CD14-positive monocyte (primary cell): Measurements from ENCODE around the gene FAM110D. TPM values are rescaled to one million over a fixed set of nuclear protein-coding genes. Genes with fewer than 3 reads are reported as not detected.

Experiments used
- DNase-seq, 3 donors: peaks; one replicate each; pipeline ENCODE4 v3.0.0-alpha.2; 2011 to 2022
- H2AFZ ChIP-seq: 2 replicates; pipeline ENCODE4 v1.6.0; 2012; ENCODE audit warnings: mild to moderate bottlenecking, low read depth, low read length, inconsistent platforms; ENCODE audit not compliant: insufficient read depth, poor library complexity, severe bottlenecking
- H3K27ac ChIP-seq, 2 donors: 1 replicate in 1 of 2; 2 replicates in 1 of 2; pipeline ENCODE4 v1.5.1; 2012 to 2013; ENCODE audit warnings: low read length in 2 of 2, control low read depth in 1 of 2, inconsistent platforms in 1 of 2, low read depth in 1 of 2, mild to moderate bottlenecking in 1 of 2
- H3K27me3 ChIP-seq, 2 donors: one replicate each; pipeline versions ENCODE4 v1.6.0 to v1.6.1; 2011 to 2013; ENCODE audit warnings: low read length in 2 of 2; ENCODE audit not compliant: control insufficient read depth in 2 of 2, insufficient read depth in 2 of 2
- H3K36me3 ChIP-seq, 2 donors: replicated peaks in 1 of 2; 1 replicate in 1 of 2; 2 replicates in 1 of 2; pipeline versions ENCODE4 v1.5.1 to v1.6.1; 2012 to 2013; ENCODE audit warnings: low read length in 2 of 2, control low read depth in 1 of 2, inconsistent platforms in 1 of 2, mild to moderate bottlenecking in 1 of 2; ENCODE audit not compliant: insufficient read depth in 2 of 2, control insufficient read depth in 1 of 2
- H3K4me1 ChIP-seq, 2 donors: 1 replicate in 1 of 2; 2 replicates in 1 of 2; pipeline versions ENCODE4 v1.5.1 to v1.6.1; 2012 to 2013; ENCODE audit warnings: low read length in 2 of 2, control low read depth in 1 of 2, inconsistent platforms in 1 of 2, mild to moderate bottlenecking in 1 of 2, moderate library complexity in 1 of 2; ENCODE audit not compliant: insufficient read depth in 2 of 2, control insufficient read depth in 1 of 2
- H3K4me2 ChIP-seq: replicated peaks from 2 replicates; pipeline ENCODE3; 2012; ENCODE audit warnings: low read length, moderate library complexity, mild to moderate bottlenecking; ENCODE audit not compliant: poor library complexity, severe bottlenecking; ENCODE audit errors: extremely low read depth
- H3K4me3 ChIP-seq, 3 experiments: fragments of 200-600 bp in 1 of 3; sonication (generic) in 1 of 3; replicated peaks in 1 of 3; 1 replicate in 2 of 3; 2 replicates in 1 of 3; pipeline ENCODE4 v1.5.1; 2011 to 2013; ENCODE audit warnings: low read length in 3 of 3, mild to moderate bottlenecking in 3 of 3, control low read depth in 2 of 3, low read depth in 2 of 3, inconsistent platforms in 1 of 3, moderate library complexity in 1 of 3
- H3K79me2 ChIP-seq: 2 replicates; pipeline ENCODE4 v1.6.0; 2012; ENCODE audit warnings: mild to moderate bottlenecking, control low read depth, inconsistent platforms, low read length, moderate library complexity; ENCODE audit not compliant: insufficient read depth
- H3K9ac ChIP-seq: 2 replicates; pipeline ENCODE4 v1.6.0; 2017; ENCODE audit warnings: low read length, mild to moderate bottlenecking; ENCODE audit not compliant: insufficient read depth, poor library complexity, severe bottlenecking
- H3K9me3 ChIP-seq, 2 donors: replicated peaks in 1 of 2; 1 replicate in 1 of 2; 2 replicates in 1 of 2; pipeline versions ENCODE4 v1.5.1 to v1.6.1; 2012 to 2013; ENCODE audit warnings: low read length in 2 of 2, control low read depth in 1 of 2; ENCODE audit not compliant: control insufficient read depth in 1 of 2, insufficient read depth in 1 of 2
- H4K20me1 ChIP-seq: 2 replicates; pipeline ENCODE4 v1.6.0; 2012; ENCODE audit warnings: mild to moderate bottlenecking, low read length, control low read depth, moderate library complexity; ENCODE audit not compliant: insufficient read depth
- H3K27ac Mint-ChIP-seq, 7 donors: one replicate each; pipeline ENCODE4 v1.8.0; 2020; ENCODE audit warnings: mild to moderate bottlenecking in 7 of 7, mixed read lengths in 7 of 7, moderate library complexity in 6 of 7, inconsistent platforms in 2 of 7
- H3K27me3 Mint-ChIP-seq, 3 donors: one replicate each; pipeline ENCODE4 v1.8.0; 2021 to 2022; ENCODE audit warnings: low read depth in 3 of 3, mild to moderate bottlenecking in 3 of 3, mixed read lengths in 3 of 3, moderate library complexity in 3 of 3, inconsistent platforms in 1 of 3
- H3K36me3 Mint-ChIP-seq, 2 donors: one replicate each; pipeline ENCODE4 v1.8.0; 2020; ENCODE audit warnings: mixed read lengths in 2 of 2, inconsistent platforms in 1 of 2, mild to moderate bottlenecking in 1 of 2
- H3K4me1 Mint-ChIP-seq: one replicate; pipeline ENCODE4 v1.8.0; 2020; ENCODE audit warnings: mild to moderate bottlenecking, mixed read lengths
- H3K4me3 Mint-ChIP-seq, 2 donors: one replicate each; pipeline ENCODE4 v1.8.0; 2020; ENCODE audit warnings: mild to moderate bottlenecking in 2 of 2, mixed read lengths in 2 of 2, moderate library complexity in 1 of 2
- H3K9me3 Mint-ChIP-seq, 7 donors: one replicate each; pipeline ENCODE4 v1.8.0; 2020 to 2022; ENCODE audit warnings: mixed read lengths in 7 of 7, mild to moderate bottlenecking in 6 of 7, moderate library complexity in 6 of 7, inconsistent platforms in 2 of 7
- CTCF ChIP-seq: fragments of 200-600 bp; IDR thresholded peaks from one replicate; pipeline ENCODE4 v1.8.0; 2022; ENCODE audit warnings: antibody characterized with exemption, mild to moderate bottlenecking
- WGBS: methylation state at CpG from one replicate; pipeline ENCODE4 v1.1.5; 2013; ENCODE audit warnings: missing lambda C conversion rate; ENCODE audit not compliant: insufficient coverage; 5-methylcytosine and 5-hydroxymethylcytosine counted together
- intact Hi-C, 2 donors: fragments of 100-400 bp; cut with micrococcal nuclease; formaldehyde crosslinking; loops; one replicate each; pipeline versions ENCODE4 v1.15.0 to v1.15.1; 2023
- polyA plus RNA-seq, 3 donors: library from polyadenylated mRNA; depleted of rRNA in 1 of 3; unstranded in 2 of 3; stranded (reverse) in 1 of 3; fragments of 300-500 nt in 2 of 3; fragments of >200 nt in 1 of 3; fragmentation: Illumina TruSeq in 2 of 3; gene quantifications; 1 replicate in 2 of 3; 2 replicates in 1 of 3; pipeline ENCODE4 v1.2.3, GENCODE V29; 2012 to 2021

Gene FAM110D
- polyA plus RNA-seq, 3 donors, result not detected

GRCh38 chr1:26161415-26162219 lies 2.7 kb downstream of the FAM110D start:
- Mint-ChIP-seq H3K27me3 (peaks cover 66 to 70% (median 67%) of the 10 kb centered on the region in 3 donors), H3K9me3 (peaks cover 0 to 8% (median 0%) of the 10 kb centered on the region in 7 donors), H3K27ac (no peak overlapping the region), H3K4me1 (peaks cover 22% of the 10 kb centered on the region), H3K36me3 (peaks cover 0 to 2% of the 10 kb centered on the region in 2 donors), H3K4me3 (peak overlapping the region; percentile 74 to 92)
- no peaks in the 10 kb centered on the region for H3K9me3 ChIP-seq
- no peaks in the 10 kb centered on the region for H3K36me3 ChIP-seq
- peak; percentile 43 to 61 (median 47) for DNase-seq
- TF ChIP-seq CTCF, result peak; percentile 9
- intact Hi-C loops, result loop anchor here in 1 of 2 donors (5.0 kb wide), 2 partner anchors 39 to 54 kb away; no protein-coding TSS in a partner anchor
- peak overlapping the region; percentile 26 to 75 (median 34) for H3K4me3 ChIP-seq
- peak overlapping the region; percentile 88 for H3K4me2 ChIP-seq
- H3K27me3 ChIP-seq, result peaks cover 13 to 57% of the 10 kb centered on the region in 2 donors
- H3K9ac ChIP-seq, result peak overlapping the region; percentile 40
- H3K27ac ChIP-seq, result no peak overlapping the region
- H3K4me1 ChIP-seq, result peaks cover 22 to 31% of the 10 kb centered on the region in 2 donors
- no peaks in the 10 kb centered on the region for H3K79me2 ChIP-seq
- whole genome bisulfite sequencing, result 4% methylated on average over 98 of the region's 98 CpGs
- peak overlapping the region; percentile 85 for H2AFZ ChIP-seq
- H4K20me1 ChIP-seq, result no peaks in the 10 kb centered on the region

GRCh38 chr1:26162220-26162709 lies 3.4 kb downstream of the FAM110D start:
- Histone ChIP-seq H3K79me2 (no peaks in the 10 kb centered on the region), H3K9ac (peak overlapping the region; percentile 40), H2AFZ (peak overlapping the region; percentile 85), H3K4me3 (peak overlapping the region; percentile 26 to 75 (median 34)), H3K36me3 (no peaks in the 10 kb centered on the region), H3K4me1 (peaks cover 22 to 31% of the 10 kb centered on the region in 2 donors), H3K4me2 (peak overlapping the region; percentile 88), H4K20me1 (no peaks in the 10 kb centered on the region), H3K9me3 (no peaks in the 10 kb centered on the region), H3K27me3 (peaks cover 13 to 52% of the 10 kb centered on the region in 2 donors), H3K27ac (no peak overlapping the region)
- peaks cover 0 to 2% of the 10 kb centered on the region in 2 donors for H3K36me3 Mint-ChIP-seq
- peaks cover 59 to 66% (median 63%) of the 10 kb centered on the region in 3 donors for H3K27me3 Mint-ChIP-seq
- TF ChIP-seq CTCF, result no peak
- intact Hi-C loops, result loop anchor here in 1 of 2 donors (5.0 kb wide), 2 partner anchors 40 to 55 kb away; no protein-coding TSS in a partner anchor
- H3K9me3 Mint-ChIP-seq, result peaks cover 0 to 8% (median 0%) of the 10 kb centered on the region in 7 donors
- no peak for DNase-seq
- H3K27ac Mint-ChIP-seq, result peak overlapping the region in 1 of 7 donors; percentile 35
- peak overlapping the region; percentile 74 to 92 for H3K4me3 Mint-ChIP-seq
- H3K4me1 Mint-ChIP-seq, result peaks cover 19% of the 10 kb centered on the region
- 22% methylated on average over 17 of the region's 21 CpGs for WGBS
